GM18511 (cell line): ENCODE results near the gene CETP.

Experiments
- ATAC-seq: cut with Tn5 transposase; IDR thresholded peaks from one replicate; pipeline ENCODE4 v1.9.1; 2021; ENCODE audit warnings: mild to moderate bottlenecking, moderate library complexity; ENCODE audit not compliant: unreplicated experiment

Gene CETP

DNA sequence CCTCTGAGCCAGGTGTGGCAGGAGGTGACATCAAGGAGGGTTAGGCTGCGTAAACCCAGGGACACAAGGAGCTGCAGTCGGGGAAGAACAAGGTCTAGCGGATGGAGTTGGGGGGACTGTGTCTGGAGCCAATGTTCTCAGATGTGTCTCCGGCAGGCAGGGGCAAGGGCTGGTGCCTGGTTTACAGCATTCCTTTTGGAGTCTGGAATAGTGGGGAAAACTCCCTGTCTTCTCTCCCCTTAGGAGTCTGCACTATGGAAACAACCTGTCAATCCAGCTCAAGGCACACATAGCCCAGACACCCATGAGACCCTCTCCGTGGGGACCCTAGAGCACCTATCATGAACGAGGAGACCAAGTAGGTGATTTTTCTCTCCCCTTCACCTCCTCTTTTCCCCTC, 55.1 kb downstream of the CETP start:
- ATAC-seq = no peak

DNA sequence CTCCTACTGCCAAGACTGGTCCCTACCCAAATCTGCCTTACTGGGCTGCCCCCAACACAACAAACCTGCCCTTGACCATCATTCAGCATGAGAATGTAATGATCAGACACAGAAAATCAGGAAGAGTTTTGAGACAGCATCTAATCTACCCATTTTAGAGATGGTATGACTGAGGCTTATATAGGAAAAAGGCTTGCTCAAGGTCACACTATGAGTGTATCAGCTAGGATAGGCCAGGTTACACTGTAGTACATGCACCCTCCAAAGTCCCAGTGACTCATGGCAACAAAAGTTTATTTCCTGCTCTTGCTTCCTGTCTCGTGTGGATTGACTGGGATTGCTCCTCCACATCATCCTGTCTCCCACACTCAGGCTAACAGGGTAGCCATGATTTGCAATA, 55.5 kb downstream of the CETP start:
- no peak for ATAC-seq

DNA sequence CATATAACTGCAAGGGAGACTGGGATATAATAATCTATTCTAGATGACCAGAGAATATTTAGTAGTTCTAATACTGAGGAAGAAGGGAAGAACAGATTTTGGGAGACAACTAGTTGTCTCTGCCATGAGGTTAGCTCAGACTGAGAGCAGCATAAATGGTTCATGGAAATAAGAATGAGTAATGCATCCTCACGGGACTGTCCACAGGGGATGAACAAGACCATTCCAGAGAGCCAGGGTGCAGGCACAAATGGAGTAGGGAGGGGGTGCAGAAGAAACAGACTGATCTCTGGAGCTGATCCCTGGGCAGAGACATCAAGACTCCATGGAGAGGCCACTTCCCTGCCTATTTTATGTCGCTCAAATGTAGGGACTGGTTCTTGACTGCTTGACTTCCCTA, 58.0 kb downstream of the CETP start:
- ATAC-seq = no peak

DNA sequence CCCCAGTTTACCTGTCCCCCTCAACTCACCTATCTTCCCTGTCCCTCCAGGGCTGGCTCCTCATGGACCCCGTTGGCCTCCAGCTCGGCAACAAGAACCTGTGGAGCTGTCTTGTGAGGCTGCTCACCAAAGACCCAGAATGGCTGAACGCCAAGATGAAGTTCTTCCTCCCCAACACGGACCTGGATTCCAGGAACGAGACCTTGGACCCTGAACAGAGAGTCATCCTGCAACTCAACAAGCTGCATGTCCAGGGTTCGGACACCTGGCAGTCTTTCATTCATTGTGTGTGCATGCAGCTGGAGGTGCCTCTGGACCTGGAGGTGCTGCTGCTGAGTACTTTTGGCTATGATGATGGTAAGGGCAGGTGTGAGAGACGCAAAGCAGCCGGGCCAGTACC, 58.9 kb downstream of the CETP start:
- ATAC-seq = no peak

DNA sequence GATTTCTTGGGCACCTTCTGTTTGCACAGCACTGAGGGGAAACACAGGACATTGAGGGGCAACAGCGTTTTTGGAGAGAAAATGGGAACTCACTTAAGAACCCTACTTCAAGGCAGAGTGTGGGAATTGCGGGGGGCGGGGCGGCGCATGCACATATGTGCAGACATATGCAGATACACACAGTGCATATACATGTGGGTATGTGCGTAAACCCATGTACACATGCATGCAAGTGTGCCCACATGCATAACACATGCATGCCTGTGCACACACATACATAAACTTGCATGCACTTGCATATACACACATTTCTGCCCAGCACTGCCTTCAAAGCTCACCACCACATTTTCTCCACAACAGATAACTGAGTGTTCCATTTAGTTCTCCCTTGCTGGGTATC, 60.0 kb downstream of the CETP start:
- no peak for ATAC-seq

DNA sequence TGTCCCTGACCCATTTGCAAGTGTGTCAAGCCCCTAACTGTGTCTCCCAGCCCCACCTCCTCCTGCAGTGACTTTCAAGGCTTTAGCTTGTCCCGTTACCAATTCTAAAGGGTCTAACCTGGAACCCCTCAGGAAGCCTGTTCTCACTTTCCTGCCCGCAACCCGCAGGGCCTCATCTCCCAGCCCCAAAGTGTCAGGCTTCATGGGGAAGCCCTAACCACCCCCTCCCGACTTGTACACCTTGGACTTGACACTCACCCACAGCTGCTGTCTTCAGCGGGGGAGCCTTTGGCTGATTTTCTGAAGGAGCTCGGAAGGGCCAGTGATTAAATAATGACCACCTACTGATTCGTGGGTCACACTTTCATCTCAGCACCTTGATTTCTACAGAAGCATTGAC, 60.7 kb downstream of the CETP start:
- ATAC-seq = no peak

DNA sequence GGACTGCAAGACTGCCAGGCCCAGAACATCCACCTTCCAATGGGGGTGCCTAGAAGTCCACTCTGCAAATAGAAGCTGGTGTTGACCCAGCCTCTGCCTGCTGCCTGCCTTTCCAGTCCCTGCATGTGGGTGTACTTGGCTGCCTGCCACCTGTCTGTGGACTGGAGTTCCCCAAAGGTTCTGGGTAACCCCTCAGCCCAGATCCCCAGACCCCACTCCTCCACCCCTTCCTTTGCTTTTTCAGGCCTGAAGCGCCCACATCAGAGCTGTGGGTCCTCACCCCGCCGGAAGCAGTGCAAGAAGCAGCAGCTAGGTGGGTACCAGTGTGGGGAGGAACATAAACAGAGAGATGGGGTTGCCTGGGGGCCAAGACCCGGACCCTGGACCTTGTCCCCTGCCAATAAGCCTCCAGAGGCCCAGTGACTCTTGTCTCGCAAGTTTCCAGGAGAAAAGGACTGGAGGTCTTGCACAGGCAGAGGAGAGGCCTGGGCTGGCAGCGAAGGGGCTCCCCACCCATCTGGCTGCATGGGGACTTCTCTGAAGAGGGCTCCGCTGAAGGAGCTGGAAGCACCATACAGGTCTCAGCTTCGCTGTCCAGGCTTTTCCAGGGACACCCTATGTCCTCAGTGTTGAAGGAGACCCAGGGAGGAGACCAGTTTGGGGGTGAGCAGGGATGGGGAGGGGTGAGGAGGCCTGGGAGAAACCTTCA, 61.9 kb downstream of the CETP start:
- no peak for ATAC-seq

DNA sequence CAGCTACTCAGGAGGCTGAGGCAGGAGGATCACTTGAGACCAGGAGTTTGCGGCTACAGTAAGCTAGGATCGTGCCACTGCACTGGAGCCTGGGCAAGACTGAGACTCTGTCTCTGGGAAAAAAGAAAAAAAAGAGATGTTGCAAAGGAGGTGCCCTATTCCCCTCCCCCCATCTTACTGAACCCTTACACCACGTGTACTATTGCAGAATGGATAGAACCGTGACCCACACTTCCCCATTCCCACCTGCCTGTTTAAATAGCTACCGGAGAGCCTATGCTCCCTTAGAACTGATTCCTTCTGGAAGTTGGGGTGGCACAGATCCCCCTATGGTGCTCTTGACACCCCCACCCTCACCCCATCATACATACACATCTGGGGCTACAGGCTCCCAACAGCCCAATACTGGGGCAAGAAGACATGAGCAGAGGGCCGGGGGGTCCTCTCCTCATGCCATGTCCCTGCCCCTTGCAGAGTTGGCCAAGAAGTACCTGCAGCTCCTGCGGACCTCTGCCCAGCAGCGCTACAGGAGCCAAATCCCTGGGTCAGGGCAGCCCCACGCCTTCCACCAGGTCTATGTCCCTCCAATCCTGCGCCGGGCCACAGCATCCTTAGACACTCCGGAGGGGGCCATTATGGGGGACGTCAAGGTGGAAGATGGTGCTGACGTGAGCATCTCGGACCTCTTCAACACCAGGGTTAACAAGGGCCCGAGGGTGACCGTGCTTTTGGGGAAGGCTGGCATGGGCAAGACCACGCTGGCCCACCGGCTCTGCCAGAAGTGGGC, 63.3 kb downstream of the CETP start:
- no peak for ATAC-seq

DNA sequence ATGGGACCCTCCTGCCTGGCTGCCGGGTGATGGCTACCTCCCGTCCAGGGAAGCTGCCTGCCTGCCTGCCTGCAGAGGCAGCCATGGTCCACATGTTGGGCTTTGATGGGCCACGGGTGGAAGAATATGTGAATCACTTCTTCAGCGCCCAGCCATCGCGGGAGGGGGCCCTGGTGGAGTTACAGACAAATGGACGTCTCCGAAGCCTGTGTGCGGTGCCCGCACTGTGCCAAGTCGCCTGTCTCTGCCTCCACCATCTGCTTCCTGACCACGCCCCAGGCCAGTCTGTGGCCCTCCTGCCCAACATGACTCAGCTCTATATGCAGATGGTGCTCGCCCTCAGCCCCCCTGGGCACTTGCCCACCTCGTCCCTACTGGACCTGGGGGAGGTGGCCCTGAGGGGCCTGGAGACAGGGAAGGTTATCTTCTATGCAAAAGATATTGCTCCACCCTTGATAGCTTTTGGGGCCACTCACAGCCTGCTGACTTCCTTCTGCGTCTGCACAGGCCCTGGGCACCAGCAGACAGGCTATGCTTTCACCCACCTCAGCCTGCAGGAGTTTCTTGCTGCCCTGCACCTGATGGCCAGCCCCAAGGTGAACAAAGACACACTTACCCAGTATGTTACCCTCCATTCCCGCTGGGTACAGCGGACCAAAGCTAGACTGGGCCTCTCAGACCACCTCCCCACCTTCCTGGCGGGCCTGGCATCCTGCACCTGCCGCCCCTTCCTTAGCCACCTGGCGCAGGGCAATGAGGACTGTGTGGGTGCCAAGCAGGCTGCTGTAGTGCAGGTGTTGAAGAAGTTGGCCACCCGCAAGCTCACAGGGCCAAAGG, 64.4 kb downstream of the CETP start:
- no peak for ATAC-seq

DNA sequence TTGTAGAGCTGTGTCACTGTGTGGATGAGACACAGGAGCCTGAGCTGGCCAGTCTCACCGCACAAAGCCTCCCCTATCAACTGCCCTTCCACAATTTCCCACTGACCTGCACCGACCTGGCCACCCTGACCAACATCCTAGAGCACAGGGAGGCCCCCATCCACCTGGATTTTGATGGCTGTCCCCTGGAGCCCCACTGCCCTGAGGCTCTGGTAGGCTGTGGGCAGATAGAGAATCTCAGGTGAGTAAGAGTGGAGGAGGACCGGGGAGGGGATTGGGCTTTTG, 65.0 kb downstream of the CETP start:
- ATAC-seq = no peak

DNA sequence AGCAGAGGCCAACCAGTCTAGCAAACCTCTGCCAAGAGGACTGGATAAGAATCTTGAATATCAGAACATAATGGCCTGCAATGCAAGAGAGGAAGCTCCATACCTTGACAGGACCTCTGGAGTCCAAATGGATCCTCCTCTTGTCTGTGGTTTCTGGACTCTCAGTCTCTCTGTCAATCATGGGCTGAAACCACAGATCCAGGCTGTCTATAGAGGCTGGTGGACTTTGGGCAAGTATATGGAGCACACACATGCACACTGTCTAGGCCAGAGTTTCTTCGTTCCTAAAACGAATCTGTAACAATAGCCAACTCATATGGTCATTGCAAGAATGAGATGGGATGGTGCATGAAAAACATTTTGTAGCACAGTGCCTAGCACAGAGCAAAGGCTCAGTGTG, 65.3 kb downstream of the CETP start:
- ATAC-seq = no peak

DNA sequence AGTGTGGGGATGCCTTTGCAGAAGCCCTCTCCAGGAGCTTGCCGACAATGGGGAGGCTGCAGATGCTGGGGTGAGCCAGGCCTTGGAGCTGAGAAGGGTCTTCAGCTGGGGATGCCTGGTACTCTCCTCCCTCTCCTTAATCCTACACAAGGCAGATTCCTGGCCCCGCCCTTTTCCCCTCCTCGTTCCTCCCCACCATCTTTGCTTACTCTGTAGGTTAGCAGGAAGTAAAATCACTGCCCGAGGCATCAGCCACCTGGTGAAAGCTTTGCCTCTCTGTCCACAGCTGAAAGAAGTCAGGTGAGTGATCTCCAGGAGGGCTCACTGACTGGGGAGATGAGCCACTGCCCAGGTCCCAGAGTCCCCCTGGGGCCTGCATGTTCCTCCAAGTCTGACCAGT, 66.3 kb downstream of the CETP start:
- no peak for ATAC-seq

DNA sequence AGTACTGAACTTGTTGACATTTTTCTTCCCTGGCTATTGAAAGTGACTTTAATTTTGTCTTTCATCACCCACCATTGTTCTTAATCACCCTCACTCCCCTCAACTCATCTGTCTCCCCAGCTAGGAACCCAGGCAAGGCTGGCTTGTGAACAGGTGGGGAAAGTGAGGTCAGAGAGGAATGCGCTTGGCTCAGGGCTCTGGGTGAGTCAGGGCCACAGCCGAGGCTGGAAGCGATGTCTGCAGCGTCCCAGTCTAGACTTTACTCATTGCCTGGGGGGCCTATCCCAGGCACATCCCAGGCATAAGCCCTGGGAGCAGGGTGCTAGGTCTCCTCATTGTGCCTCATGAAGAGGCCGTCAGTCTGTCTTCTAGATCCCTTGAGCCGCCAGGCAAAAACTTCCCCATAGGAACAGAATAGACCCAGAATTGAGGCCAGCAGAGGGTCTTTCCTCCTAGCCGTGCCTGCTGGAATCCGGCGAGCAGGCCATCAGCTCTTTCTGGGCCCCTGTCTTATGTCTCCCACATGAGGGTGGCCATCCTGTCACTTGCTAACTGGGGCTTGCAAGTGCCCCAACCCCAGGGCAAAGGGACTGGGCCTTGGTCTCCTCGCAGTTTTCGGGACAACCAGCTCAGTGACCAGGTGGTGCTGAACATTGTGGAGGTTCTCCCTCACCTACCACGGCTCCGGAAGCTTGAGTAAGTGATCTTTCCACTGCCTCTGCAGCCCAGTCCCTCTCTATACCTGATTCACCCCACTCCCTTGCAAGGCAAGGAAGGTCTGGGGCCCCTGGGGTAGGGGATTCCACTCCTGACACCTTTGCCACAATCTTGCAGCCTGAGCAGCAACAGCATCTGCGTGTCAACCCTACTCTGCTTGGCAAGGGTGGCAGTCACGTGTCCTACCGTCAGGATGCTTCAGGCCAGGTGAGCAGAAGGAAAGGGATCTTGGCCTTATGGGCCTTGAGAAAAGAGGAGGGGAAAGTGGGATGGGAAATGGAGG, 67.7 kb downstream of the CETP start:
- no peak for ATAC-seq

DNA sequence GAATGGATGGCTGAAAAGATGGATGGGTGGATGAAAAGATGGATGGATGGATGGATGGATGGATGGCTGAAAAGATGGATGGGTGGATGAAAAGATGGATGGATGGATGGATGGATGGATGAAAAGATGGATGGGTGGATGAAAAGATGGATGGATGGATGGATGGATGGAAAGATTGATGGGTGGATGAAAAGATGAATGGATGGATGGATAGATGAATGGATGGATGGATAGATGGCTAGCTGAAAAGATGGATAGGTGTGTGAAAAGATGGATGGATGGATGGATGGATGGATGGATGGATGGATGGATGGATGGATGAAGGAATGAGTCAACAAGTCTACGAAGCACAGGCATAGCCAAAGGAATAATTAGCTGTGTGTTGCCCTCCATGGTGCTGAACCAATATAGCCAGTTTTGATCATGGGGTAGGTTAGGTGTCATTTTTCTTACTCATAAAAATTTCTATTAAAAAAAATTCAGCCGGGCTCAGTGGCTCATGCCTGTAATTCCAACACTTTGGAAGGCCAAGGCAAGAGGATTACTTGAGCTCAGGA, 68.7 kb downstream of the CETP start:
- no peak for ATAC-seq

DNA sequence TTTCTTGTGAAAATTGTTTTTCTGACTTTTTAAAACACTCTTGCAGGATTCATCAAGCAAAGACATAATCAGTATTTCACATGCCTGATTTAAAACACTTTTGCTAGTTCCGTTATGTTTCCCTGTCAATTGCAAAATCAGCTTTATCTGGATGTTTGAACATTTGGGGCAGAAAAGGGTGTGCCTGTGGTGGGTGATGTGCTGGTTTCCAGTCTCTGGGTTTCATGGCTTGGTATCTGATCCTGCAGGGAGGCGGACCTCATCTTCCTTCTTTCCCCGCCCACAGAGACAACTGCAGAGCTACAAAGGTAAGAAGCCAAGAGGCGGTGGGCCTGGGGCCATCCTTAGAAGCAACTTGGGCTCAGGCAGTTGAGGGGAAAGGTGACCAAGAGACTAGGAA, 69.4 kb downstream of the CETP start:
- ATAC-seq = no peak

DNA sequence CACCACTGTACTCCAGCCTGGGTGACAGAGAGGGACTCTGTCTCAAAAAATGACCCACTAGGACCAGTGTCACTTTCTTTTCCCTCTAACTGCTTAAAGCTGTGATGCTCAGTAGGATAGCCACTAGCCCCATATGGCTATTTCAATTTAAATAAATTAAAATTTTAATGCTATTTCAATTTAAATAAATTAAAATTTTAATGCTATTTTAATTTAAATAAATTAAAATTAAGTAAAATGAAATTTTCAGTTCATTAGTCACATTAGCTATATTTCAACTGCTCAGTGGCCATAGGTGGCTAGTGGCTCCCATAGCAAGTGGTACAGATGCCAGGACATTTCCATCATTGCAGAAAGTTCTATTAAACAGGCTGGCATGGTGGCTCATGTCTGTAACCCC, 70.6 kb downstream of the CETP start:
- ATAC-seq = no peak

DNA sequence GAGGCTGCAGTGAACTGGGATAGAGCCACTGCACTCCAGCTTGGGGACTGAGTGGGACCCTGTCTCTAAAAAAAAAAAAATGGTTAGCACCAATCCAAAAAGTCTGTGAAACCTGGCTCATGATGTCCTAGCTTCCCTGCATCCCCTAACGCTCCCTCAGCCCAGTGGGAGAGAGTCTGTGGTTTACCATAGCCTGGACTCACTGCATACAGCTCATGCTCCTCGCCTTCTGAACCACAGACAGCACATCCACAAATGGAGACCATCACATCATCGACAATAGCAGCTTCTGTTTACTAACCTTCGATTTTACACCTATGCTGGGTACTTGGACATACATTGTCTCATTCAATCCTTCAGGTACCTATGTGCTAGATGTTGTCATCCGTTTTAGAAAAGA, 71.2 kb downstream of the CETP start:
- ATAC-seq = no peak
